Amygdala (tissue), 56 donors: ENCODE results near the gene WFIKKN1.

Experiments used
- DNase-seq, 56 donors: peaks; one replicate each; lab custom pipeline; 2025; lab: John Stamatoyannopoulos, UW

Gene WFIKKN1

DNA sequence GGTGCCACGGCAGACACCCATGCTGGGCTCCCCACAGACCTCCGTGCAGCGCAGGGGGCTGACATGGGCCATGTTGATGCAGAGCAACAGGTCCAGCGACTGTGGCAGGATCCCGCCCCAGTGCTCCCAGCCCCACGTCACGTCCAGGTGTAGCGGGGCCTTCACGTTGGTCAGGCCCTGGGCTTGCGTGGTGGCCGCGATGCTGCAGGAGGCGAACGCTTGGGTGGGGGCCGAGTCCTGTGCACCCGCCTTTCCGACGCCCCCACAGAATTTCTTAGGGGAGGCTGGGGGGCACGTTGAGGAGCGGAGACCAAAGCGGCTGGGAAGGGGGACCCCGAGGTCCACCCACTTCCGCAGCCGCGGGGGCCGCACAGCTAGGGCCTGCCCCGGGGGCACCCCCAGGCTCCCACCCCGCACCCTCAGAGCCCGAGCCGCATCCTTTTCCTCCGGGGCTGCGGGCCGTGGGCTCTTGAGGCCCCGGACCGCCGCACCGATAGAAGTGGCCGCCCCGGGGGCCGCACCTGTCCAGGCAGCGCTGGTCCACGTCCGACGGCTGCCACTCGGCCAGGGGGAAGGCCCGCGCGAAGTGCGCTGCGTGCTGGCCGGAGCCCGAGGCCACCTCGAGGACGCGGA, 4.9 kb downstream of the WFIKKN1 start:
- DNase-seq: peak in 2 of 56 donors; percentile 26 to 72

DNA sequence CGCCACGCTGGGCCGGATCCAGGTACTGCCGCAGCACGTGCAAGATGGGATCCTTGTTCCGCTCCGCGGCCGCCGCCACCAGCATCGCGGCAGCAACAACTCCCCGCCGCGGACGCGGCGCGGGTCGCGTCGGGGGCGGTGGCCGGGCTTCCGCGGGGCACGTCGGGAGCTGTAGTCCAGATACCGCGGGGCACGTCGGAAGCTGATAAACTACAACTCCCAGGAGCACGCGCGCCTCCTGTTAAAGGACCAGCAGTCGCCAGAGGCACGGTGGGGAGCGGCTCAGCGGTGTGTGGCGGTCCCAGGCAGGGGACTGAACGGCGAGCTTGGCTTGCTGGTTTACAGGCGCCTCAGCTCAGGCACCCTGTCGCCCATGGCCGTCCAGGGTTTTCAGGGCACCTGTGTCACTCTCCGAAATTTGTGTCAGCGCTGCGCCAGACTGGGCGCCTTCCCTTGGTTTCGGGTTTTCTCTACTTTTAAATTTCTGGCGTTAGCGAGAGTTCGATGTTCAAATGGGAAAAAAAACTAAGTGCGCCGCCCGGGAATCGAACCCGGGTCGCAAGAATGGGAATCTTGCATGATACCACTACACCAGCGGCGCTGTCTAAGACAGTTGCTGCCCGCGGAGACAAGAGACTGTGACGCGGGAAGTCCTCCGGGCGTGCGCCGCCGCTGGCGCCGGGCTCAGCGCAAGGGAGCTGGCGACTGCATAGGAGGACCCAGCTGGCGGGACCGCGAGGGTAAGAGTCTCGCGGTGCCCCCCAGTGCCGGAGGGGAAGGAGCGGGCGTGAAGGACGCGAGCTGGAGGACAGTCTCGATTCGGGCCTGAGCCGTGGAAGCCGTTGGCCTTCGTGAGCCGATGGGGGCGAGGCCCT, 5.7 kb downstream of the WFIKKN1 start, which contains the start of gene METTL26:
METTL26 (minus strand) TSS at position 100 of the 875 bp plus-strand sequence; CDS start at position 85, 15 bp downstream.
- peak; percentile 85 to 100 (median 96) for DNase-seq

DNA sequence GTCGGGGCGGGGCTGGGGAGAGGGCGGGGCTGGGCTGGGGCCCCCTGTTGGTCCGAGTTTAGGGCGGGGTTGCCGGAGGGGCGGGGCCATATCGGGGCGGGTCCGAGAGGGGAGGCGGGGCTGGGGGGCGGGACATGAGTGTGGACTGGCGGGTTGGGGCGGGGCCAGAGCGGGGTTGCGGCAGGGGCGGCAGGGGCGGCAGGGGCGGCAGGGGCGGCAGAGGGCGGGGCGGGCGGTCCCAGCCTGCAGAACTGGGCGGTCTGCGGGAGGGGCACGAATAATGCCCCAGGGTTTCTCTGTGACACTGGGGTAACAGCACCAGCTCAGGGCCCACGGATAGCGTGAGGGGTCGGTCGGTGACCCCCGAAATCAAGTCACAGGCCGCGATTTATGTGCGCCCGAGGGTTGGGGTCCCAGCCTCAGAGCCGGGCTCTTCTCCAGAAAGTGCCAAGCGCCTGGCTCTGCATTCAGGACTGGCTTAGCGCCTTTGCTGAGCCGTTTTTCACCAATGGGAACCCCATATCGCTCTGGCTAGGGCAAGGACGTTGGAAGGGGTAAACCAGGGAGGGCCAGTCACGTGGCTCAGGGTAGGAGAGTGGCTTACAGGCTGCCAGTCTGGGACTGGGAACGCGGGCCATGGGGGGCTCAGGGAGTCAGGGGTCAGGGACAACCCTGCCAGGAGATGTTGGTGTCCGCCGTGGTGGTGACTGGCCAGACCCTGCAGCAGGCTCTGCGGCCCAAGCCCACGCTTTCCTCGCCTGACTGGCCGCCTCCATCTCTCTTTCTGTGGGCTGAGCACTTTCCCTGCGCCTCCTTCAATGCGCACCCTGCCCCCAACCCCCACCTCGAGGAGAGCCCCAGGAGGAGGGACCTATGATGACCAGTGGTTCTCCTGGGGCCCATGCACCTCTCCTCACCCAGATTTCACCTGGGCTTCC, 6.6 kb downstream of the WFIKKN1 start:
- DNase-seq: peak in 47 of 56 donors; percentile 41 to 100 (median 95)

DNA sequence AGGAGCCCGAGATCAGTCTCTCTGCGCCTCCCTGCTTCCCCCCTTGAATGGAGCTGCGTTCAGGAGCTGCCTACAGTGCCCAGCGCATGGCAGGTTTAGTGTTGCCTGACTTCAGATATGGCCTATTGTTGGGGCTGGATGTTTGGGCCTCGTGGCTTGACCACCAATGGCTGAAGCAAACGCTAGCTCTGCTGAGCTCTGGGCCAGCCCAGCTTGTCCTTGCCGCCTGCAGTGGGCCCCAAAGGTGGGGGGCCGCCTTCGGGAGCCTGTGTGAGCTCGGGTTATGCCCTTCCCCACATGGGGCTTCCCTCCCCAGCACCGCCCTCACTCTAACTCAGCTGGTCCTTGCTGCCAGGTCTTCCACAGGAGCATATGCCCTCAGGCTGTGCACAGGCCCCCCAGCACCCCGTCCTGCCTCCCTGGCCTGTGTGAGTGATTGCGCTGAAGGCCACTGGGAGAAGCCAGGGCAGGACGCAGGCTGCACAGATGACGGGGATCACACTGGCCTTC, 7.3 kb downstream of the WFIKKN1 start:
- no peak for DNase-seq

DNA sequence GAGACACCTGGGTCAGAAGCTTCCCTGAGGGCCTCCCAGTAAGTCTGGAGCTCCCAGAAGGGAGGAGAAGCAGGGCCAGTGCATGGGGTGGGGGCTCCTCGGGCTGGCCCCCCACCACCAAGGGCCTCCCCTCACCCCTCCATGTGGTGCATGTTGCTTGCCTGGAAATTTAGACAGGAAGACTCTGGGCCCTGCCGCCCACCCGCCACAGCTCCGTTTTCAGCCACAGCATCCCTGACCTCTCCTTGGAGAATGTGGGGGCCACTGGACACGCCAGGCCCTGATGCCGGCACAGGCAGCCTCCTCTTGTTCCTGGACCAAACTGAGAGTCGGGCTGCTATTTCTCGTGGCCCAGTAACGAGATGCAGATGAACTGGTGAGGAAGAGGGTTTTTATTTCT, 8.1 kb downstream of the WFIKKN1 start:
- DNase-seq: no peak

DNA sequence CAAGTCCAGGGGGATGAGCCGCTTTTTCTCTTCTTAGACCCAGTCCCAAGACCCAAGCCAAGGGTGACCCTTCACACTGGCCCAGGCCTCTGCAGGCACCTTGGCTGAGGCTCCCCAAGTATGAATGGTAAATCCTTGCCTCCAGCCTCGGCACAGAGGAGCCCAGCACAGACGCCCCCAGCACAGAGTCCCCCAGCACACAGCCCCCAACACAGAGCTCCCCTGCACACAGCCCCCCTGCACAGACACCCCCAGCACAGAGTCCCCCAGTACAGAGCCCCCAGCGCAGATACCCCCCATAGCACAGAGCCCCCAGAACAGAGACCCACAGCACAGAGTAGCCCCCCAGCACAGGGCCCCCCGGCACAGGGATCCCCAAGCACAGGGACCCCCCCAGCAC, 9.8 kb downstream of the WFIKKN1 start:
- no peak for DNase-seq

DNA sequence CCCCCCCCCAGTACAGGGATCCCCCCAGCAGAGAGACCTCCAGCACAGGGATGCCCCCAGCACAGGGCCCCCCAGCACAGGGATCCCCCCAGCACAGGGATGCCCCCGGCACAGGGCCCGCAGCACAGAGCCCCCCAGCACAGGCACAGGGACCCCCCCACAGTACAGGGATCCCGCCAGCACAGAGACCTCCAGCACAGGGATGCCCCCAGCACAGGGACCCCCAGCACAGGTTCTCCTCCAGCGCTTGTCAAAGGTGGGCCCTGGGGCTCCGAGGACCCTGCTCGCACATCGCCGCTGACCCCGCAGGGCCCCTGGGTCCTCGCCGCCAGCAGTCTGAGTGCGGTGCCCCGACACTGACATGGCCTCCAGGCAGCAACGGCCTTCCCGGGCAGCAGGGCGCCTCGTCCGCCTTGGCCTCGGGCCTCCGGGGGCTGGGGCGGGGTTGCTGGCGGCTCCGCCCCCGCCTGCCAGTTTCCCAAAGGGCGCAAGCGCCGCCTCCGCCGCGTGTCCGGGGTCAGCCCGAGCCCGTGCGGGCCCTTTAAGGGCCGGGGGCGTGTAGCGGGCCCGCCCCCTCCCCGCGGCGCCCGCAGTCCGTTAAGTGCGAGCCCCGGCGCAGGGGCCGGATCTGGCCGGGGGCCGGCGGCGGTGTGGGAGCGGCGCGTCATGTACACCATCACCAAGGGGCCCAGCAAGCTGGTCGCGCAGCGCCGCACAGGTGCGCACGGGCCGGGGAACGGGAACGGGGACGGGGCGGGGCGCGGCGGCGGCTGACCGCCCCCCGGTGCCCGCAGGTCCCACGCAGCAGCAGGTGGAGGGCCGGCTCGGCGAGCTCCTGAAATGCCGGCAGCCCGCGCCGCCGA, 10.8 kb downstream of the WFIKKN1 start, which contains the start of gene MCRIP2:
MCRIP2 (plus strand) TSS at position 503 of the 863 bp plus-strand sequence; CDS start at position 667, 164 bp downstream.
- peak in 53 of 56 donors; percentile 17 to 82 (median 61) for DNase-seq

DNA sequence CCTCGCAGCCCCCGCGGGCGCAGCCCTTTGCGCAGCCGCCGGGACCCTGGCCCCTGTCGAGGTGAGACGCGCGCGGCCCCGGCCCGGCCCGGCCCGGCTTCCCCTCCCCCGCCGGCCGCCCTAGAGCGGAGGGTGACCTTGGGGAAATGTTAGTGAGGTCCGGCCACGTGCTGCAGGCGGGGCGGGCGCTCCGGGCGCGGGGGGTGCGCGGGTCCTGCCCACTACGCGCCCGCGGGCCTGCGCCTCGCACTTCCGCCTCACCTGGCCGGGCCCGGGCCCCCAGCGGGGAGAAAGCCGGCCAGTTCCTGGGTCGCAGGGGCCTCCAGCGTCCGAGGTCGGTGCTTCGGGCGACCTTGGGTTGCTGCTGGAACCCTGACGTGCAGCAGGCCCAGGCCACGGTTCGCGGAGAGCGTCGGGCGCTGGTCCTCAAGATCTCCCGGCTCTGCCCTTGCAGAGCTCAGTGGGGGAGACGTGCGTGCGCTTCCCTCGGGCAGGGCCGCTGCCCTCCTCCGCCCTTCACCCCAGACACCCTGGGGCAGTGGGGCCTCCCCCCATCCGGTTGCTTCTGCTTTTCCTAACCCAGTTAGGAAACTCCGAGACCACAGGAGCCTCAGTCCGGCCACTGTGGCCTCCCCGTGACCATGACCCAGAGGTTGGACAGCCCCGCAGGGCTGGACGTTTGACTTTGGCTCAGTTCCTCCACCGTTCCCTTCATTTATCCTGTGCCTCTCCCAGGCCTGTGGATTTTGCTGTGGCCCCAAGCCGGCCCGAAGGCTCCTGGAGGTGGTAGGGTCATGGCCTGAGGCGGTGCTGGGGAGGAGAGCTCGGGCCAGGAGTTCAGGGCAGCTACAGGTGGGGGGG, 11.6 kb downstream of the WFIKKN1 start:
- DNase-seq: peak in 22 of 56 donors; percentile 9 to 54 (median 34)

DNA sequence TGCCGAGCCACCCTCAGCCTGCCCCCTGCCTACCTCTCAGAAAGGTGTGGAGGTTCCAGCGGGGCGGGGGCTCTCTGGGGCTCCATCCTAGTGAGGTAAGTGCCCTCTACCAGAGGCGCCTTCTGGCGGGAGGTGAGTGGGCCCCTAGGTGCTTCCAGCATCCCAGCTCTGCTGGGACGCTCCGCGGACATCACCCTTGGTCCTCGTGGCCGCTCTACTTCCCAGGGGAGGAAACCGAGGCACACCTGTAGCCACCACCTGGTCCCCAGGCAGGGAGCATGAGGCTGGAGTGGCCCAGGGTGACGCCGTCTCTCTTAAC, 12.2 kb downstream of the WFIKKN1 start:
- DNase-seq: no peak

DNA sequence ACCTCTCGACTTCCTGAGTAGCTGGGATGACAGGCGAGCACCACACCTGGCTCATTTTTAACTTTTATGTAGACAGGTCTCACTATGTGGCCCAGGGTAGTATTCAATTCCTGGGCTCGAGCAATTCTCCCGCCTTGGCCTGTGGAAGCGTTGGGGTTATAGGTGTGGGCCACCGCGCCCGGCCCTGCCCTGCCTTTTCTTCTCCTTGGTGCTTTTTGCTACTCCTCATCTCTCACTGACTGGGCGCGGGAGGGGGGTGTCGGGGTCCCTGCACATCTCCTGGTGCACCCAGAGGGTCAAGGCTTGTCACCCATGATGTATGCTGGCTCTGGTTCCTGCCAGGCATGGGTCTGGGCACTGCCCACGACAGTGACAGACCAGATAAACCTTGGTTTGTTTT, 13.8 kb downstream of the WFIKKN1 start:
- no peak for DNase-seq

DNA sequence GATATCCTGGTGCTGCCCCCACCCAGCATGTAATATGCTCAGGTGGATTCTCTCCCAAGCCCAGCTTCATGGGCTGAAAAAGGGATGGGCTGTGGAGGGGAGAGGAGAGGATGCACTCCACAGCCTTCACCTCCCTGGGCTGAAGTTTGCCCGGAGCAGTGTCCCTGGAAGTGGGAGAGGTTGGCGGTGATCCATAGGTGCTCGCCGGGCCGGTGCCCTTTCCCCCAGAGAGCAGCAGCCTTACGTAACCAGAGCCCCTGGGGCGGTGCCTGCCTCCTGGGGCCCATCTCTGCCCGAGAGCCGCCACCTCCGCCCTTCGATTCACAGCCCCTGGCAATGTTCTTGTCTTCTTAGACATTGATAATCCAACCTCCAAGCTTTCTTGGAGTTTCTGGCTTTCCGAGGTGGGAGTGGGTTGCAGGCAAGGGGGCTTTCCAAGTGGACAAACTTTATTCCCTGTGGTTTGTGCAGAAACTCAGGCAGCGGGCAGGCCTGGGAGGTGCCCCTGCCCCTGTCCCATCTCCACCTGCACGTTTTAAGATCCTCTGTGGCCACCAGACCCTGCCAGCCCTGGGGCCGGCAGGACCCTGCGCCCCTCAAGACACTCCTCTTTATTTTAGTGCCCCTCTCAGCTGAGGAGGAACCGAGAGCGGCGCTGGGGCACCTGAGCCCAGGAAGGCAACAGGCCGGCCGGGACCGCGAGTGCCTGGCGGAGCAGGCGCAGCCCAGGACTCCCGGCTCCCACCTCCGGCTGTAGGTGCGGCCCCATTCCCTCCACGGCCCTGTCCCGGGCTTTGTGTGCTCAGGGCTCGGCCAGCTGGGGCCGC, 15.3 kb downstream of the WFIKKN1 start:
- DNase-seq: no peak

DNA sequence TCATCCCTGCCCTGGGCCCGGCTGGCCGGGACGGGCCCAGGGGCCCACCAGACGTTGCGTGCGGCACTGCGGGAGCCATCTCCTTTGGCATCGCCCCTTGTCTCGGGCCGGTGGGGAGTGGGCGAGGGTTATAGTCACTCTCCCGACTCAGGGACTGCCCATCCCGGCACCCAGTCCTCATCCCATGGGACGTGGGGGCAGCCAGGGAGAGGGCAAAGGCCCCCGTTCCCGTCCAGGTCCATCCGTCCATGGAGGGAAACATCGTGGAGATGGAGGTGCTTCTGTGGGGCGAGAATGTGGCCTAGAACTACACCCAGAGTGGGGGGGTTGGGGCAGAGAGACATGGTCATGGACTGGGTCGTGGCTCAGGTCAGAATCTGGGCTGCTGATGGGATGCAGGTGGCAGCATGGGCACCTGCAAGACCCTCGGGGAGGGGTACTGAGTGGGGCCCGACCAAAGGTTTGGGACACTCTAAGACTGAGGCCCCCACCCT, 15.9 kb downstream of the WFIKKN1 start:
- no peak for DNase-seq

DNA sequence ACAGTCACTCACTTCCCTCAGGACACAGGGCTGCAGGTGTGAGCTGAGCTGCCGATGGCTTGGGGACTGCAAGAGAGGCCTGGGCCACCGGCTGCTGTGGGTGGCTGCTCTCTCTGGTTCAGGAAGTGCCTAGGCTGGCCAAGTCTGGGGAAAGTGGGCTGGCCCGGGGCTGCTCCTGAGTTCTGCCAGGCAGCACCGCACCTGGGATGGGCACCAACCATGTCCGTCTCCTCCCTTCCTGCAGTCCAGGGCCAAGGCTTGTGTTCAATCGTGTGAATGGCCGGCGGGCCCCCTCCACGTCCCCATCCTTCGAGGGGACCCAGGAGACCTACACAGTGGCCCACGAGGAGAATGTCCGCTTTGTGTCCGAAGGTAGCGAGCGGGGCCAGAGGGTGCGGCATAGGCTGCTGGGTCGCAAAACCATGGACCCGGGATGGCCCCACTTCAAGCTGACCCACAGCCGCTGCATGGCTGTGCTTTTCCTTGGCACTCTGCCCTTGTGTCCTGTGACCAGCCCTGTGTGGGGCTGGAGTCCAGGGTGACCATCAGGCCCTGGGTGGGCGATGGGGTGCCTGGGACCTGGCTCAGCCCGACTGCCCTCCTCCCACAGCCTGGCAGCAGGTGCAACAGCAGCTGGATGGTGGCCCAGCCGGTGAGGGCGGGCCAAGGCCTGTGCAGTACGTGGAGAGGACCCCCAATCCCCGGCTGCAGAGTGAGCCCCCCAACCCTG, 16.6 kb downstream of the WFIKKN1 start:
- DNase-seq: peak in 4 of 56 donors; percentile 7 to 38 (median 28)

DNA sequence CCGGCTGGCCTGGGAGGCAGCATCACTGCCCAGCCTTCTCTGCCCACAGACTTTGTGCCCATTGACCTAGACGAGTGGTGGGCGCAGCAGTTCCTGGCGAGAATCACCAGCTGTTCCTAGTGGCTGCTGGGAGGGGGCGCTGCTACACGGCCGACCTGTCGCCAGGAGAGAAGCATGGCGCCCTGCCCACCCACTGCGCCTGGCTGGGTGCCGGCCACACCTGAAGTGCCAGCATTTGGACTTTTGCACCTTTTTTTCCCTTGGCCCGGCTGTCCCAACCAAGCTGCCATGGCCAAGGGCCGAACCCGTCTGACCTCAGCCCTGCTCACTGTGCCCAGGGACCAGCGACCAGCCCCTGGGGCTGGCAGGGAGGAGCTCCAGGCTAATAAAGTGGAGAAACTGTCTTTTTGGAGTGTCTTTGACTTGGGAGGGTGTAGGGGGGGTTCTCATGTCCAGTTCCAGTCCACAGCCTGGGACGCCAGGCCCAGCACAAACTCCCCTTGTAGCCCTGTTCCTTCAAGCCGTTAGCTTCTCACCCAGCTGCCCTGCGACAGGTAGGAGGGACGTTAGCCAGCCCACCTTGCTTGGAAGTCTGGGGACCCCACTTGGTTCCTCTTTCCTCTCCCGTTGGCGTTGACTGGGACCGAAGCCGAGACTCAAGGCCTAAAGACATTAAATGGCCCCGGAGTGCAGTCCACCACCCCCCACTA, 17.4 kb downstream of the WFIKKN1 start:
- peak in 4 of 56 donors; percentile 12 to 35 (median 22) for DNase-seq

DNA sequence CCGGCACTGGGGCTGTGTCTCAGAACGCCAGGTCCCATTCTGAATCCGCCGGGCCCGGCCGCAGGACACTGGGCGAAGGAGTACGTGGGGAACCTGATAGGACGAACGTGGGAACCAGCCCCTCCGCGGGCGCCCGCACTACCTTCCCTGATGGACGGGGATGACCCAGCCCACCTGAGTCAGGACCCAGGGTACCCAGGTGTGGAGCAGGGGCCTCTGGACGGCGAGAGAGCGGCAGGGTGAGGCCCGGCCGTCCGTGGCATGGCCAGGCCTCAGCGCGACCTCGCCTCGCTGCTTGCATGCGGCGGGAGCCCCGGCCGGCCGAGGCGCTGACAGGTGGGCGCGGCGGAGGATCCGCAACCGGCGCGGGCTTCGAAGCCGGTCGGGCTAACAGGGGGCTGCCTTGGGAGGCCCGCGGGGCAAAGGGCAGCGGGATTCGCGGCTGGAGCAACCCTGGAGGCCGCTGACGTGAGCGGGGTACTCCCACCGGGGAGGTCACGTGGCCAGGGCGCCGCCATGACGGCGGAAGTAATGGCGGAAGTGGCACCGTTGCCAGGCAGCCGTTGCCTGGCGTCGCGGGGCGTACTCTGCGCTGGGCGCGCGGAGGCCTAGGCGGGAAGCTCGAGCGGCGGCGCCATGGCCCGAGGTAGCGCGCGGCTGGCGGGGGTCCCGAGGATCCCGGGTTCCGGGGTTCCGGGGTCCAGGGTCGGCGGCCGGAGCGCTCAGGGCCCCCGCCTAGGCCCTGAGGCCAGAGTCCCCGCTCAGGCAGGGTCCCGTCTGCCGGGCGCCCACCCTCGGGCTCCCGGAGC, 18.2 kb downstream of the WFIKKN1 start, which contains the start of gene WDR90:
WDR90 (plus strand) TSS at position 585 of the 809 bp plus-strand sequence; CDS start at position 637, 52 bp downstream.
- peak; percentile 63 to 97 (median 85) for DNase-seq
